ENCODE measurements around the gene SNRNP40. TPM values are rescaled to one million over a fixed set of nuclear protein-coding genes. Genes with fewer than 3 reads are reported as not detected.
A peak's percentile ranks its signal among the peaks of the same experiment; 100 is the strongest.

Gene SNRNP40
- total and polyA plus RNA-seq, 2 of the 13 experiments (the other 11 are each of a cell fraction or from before 2014, with no cell fraction given), result 51.0 to 147 TPM

GRCh38 chr1:31297277-31298247 lies 974 bp upstream of the SNRNP40 start (continued):
- TF ChIP-seq, protein P1, sequence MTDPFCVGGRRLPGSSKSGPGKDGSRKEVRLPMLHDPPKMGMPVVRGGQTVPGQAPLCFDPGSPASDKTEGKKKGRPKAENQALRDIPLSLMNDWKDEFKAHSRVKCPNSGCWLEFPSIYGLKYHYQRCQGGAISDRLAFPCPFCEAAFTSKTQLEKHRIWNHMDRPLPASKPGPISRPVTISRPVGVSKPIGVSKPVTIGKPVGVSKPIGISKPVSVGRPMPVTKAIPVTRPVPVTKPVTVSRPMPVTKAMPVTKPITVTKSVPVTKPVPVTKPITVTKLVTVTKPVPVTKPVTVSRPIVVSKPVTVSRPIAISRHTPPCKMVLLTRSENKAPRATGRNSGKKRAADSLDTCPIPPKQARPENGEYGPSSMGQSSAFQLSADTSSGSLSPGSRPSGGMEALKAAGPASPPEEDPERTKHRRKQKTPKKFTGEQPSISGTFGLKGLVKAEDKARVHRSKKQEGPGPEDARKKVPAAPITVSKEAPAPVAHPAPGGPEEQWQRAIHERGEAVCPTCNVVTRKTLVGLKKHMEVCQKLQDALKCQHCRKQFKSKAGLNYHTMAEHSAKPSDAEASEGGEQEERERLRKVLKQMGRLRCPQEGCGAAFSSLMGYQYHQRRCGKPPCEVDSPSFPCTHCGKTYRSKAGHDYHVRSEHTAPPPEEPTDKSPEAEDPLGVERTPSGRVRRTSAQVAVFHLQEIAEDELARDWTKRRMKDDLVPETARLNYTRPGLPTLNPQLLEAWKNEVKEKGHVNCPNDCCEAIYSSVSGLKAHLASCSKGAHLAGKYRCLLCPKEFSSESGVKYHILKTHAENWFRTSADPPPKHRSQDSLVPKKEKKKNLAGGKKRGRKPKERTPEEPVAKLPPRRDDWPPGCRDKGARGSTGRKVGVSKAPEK (CRISPR knock-in tag; IDR thresholded peaks at IDR 0.05; ENCODE audit: borderline replicate concordance), result 0 out of 2 replicates have a peak, but pooled peaks have one; percentile 37
- TF ChIP-seq, protein P2, sequence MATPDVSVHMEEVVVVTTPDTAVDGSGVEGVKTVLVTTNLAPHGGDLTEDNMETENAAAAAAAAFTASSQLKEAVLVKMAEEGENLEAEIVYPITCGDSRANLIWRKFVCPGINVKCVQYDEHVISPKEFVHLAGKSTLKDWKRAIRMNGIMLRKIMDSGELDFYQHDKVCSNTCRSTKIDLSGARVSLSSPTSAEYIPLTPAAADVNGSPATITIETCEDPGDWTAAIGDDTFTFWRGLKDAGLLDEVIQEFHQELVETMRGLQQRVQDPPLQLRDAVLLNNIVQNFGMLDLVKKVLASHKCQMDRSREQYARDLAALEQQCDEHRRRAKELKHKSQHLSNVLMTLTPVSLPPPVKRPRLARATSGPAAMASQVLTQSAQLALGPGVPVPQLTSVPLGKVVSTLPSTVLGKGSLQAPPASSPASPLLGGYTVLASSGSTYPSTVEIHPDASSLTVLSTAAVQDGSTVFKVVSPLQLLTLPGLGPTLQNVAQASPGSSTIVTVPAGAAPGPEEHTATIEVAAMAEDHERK (CRISPR knock-in tag; IDR thresholded peaks at IDR 0.05; ENCODE audit: low read depth), result no peak
- TF ChIP-seq ZNF772 (CRISPR knock-in tag; IDR thresholded peaks at IDR 0.05) (no peak), ZMYM3 (CRISPR knock-in tag; IDR thresholded peaks at IDR 0.05) (no peak), ZNF619 (CRISPR knock-in tag; IDR thresholded peaks at IDR 0.05) (0 out of 2 replicates have a peak, but pooled peaks have one; percentile 28), ZNF263 (CRISPR knock-in tag; IDR thresholded peaks at IDR 0.05) (no peak), PCBP2 (optimal IDR thresholded peaks at IDR 0.05; ENCODE audit: low read depth, low read length, poor library complexity, severe bottlenecking) (no peak), SP2 (CRISPR knock-in tag; IDR thresholded peaks at IDR 0.05) (no peak), ZSCAN29 (CRISPR knock-in tag; conservative IDR thresholded peaks at IDR 0.05) (peak; percentile 51; the same call in 1 of the 2 replicates), CCAR2 (optimal IDR thresholded peaks at IDR 0.05; ENCODE audit: low read depth, low read length) (no peak), TAF15 (IDR thresholded peaks at IDR 0.05; ENCODE audit: low read depth, low read length, poor library complexity, severe bottlenecking) (no peak), ZSCAN21 (CRISPR knock-in tag; IDR thresholded peaks at IDR 0.05; ENCODE audit: borderline replicate concordance) (0 out of 2 replicates have a peak, but pooled peaks have one; percentile 7), ZNF12 (CRISPR knock-in tag; IDR thresholded peaks at IDR 0.05) (0 out of 2 replicates have a peak, but pooled peaks have one; percentile 5), NFYC (CRISPR knock-in tag; IDR thresholded peaks at IDR 0.05) (no peak)
- TF ChIP-seq, protein P3, sequence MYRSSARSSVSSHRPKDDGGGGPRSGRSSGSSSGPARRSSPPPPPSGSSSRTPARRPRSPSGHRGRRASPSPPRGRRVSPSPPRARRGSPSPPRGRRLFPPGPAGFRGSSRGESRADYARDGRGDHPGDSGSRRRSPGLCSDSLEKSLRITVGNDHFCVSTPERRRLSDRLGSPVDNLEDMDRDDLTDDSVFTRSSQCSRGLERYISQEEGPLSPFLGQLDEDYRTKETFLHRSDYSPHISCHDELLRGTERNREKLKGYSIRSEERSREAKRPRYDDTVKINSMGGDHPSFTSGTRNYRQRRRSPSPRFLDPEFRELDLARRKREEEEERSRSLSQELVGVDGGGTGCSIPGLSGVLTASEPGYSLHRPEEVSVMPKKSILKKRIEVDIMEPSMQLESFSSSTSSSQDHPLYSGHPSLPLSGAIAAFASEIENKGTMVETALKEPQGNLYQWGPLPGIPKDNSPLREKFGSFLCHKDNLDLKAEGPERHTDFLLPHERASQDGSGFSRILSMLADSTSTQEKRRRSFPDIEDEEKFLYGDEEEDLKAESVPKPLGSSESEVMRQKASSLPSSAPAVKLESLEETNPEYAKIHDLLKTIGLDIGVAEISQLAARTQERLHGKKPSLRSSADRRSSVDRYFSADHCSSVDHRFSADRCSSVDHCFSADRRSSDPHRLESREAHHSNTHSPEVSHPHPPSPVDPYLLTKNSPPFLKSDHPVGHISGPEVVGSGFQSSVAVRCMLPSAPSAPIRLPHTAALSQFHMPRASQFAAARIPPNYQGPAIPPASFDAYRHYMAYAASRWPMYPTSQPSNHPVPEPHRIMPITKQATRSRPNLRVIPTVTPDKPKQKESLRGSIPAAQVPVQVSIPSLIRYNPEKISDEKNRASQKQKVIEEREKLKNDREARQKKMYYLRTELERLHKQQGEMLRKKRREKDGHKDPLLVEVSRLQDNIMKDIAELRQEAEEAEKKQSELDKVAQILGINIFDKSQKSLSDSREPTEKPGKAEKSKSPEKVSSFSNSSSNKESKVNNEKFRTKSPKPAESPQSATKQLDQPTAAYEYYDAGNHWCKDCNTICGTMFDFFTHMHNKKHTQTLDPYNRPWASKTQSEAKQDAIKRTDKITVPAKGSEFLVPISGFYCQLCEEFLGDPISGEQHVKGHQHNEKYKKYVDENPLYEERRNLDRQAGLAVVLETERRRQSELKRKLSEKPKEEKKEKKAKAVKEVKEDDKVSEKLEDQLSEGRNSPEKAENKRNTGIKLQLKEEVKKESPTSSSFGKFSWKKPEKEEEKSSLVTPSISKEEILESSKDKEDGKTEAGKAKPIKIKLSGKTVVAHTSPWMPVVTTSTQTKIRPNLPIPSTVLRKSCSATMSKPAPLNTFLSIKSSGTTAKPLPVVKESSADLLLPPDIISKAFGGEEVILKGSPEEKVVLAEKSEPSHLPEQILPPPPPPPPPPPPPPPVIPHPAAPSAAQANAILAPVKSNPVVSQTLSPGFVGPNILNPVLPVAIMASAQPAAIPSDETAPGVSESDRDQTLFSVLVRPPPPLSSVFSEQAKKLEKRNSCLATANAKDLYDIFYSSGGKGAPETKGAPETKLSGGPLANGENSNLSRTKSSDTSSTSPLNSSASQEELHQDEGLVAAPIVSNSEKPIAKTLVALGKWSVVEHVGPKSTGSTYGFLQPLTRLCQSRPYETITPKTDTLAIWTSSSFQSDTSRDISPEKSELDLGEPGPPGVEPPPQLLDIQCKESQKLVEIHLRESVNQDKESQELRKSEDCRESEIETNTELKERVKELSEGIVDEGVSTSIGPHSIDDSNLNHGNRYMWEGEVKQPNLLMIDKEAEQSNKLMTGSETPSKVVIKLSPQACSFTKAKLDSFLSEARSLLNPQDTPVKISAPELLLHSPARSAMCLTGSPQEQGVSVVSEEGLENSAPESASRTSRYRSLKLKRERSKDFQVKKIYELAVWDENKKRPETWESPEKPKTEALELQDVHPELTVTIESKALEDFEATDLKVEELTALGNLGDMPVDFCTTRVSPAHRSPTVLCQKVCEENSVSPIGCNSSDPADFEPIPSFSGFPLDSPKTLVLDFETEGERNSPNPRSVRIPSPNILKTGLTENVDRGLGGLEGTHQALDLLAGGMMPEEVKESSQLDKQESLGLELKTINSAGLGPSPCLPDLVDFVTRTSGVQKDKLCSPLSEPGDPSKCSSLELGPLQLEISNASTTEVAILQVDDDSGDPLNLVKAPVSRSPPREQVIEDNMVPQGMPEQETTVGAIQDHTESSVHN (CRISPR knock-in tag; IDR thresholded peaks at IDR 0.05), result 0 out of 2 replicates have a peak, but pooled peaks have one; percentile 75

Measured in HepG2 (cell line).